ENCODE measurements around the gene S100A2. TPM values are rescaled to one million over a fixed set of nuclear protein-coding genes. Genes with fewer than 3 reads are reported as not detected.

The S100A2 gene
- total and polyA plus RNA-seq, 2 of the 8 experiments (the other 6 are each of a cell fraction or from before 2014, with no cell fraction given), result 0.86 TPM; not detected in 1

- TF ChIP-seq CHD7 (IDR thresholded peaks at IDR 0.05; ENCODE audit: insufficient replicate concordance, low read length) (no peak), SP4 (IDR thresholded peaks at IDR 0.05; ENCODE audit: low read length) (no peak), POU5F1 (IDR thresholded peaks at IDR 0.05; ENCODE audit: low read depth, low read length) (no peak), TAF7 (optimal IDR thresholded peaks at IDR 0.05; ENCODE audit: borderline replicate concordance, low read depth, low read length) (no peak), SAP30 (IDR thresholded peaks at IDR 0.05; ENCODE audit: insufficient read depth, insufficient replicate concordance, low read length) (no peak)
Measured at GRCh38 chr1:153578490-153578889, 12.8 kb upstream of the S100A2 start (continued).
